LNCaP clone FGC (cell line): ENCODE data around the gene SPZ1.
"Not testable (repeated sequence)": the region's sequence is repeated elsewhere in the genome, so short reads cannot be mapped to it uniquely, and the experiment has no call there.

Experiments used
- DNase-seq: peaks from one replicate; pipeline ENCODE4 v3.0.0-alpha.2; 2011; ENCODE audit warnings: low read depth
- H3K4me3 ChIP-seq: 2 replicates; pipeline ENCODE4 v1.5.1; 2011; ENCODE audit warnings: mild to moderate bottlenecking, low read depth, low read length, control low read depth
- CTCF ChIP-seq: IDR thresholded peaks from 2 replicates; pipeline ENCODE4 v1.5.1; 2012; ENCODE audit warnings: mild to moderate bottlenecking; ENCODE audit not compliant: control insufficient read depth, insufficient read depth; ENCODE audit errors: extremely low read depth

The SPZ1 gene

GRCh38 chr5:80319702-80320101 is at the start of gene SPZ1:
TSS of gene SPZ1 (plus strand) at chr5:80320002. CDS start at chr5:80320216, 214 bp downstream.
- TF ChIP-seq CTCF, result no peak
- no peak for DNase-seq
- H3K4me3 ChIP-seq, result no peak within 1 kb of the TSS

GRCh38 chr5:80270543-80270942 is 49.3 kb upstream of the SPZ1 start:
- not testable (repeated sequence) for DNase-seq

GRCh38 chr5:80275347-80275746 is 44.5 kb upstream of the SPZ1 start:
- no peak for DNase-seq
- TF ChIP-seq CTCF, result peak; percentile 41

More at GRCh38 chr5:80270543-80270942, 49.3 kb upstream of the SPZ1 start:
- not testable (repeated sequence) for H3K4me3 ChIP-seq

GRCh38 chr5:80276186-80276585 is 43.6 kb upstream of the SPZ1 start:
- no peak overlapping the region for H3K4me3 ChIP-seq
- DNase-seq, result no peak
- no peak for TF ChIP-seq CTCF

More at GRCh38 chr5:80275347-80275746, 44.5 kb upstream of the SPZ1 start:
- H3K4me3 ChIP-seq, result no peak overlapping the region

GRCh38 chr5:80277191-80277590 is 42.6 kb upstream of the SPZ1 start:
- H3K4me3 ChIP-seq, result no peak overlapping the region
- no peak for DNase-seq
- TF ChIP-seq CTCF, result no peak

- no peak for DNase-seq
- no peak for TF ChIP-seq CTCF
- no peak overlapping the region for H3K4me3 ChIP-seq
Measured at GRCh38 chr5:80282054-80282453, 37.7 kb upstream of the SPZ1 start.

GRCh38 chr5:80283360-80283759 is 36.4 kb upstream of the SPZ1 start:
- H3K4me3 ChIP-seq, result no peak overlapping the region
- DNase-seq, result no peak
- no peak for TF ChIP-seq CTCF

- TF ChIP-seq CTCF, result no peak
- DNase-seq, result no peak
- H3K4me3 ChIP-seq, result no peak overlapping the region
Measured at GRCh38 chr5:80284720-80285119, 35.1 kb upstream of the SPZ1 start.
